ENCODE results near the gene EXOC8.

- no peak for TF ChIP-seq CTCF (IDR thresholded peaks at IDR 0.05; ENCODE audit: low read depth, low read length)
- TF ChIP-seq EZH2phosphoT487 (IDR thresholded peaks at IDR 0.05; ENCODE audit: low read depth), result no peak
Observed at GRCh38 chr1:231324660-231325059, 13.0 kb downstream of the EXOC8 start.

All from OCI-LY3 (cell line).